ENCODE measurements around the gene DUSP5. TPM values are rescaled to one million over a fixed set of nuclear protein-coding genes. Genes with fewer than 3 reads are reported as not detected.

DUSP5 gene
- total and polyA plus RNA-seq, 2 of the 8 experiments (the other 6 are each of a cell fraction or from before 2014, with no cell fraction given), result 13.6 to 30.3 TPM

DNA sequence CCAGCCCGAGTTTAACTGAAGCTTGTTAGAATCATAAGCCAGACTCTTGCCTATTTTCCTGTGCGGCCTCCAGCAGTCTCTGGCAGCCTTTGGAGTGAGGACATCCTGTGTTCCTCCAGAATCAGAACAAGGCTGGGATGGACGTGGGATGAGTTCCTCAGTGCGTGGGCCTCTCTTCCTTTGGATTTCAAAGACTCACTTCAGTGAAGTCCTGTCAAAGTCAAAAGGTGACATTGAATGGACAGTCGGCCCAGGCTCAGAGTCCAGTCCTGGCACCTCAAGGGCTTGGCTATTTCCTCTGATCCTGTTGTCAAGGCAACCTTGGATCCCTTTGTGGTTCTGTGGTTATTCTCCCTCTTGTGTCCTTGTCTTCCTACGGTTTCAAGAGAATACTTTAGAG, 48.4 kb downstream of the DUSP5 start (continued):
- TF ChIP-seq CTCF (IDR thresholded peaks at IDR 0.05; ENCODE audit: control extremely low read depth in 1 of 3, insufficient read depth in 1 of 3, low read depth in 1 of 3, low read length in 3 of 3) (no peak), TBP (IDR thresholded peaks at IDR 0.05; ENCODE audit: low read depth, low read length) (no peak), NANOG (IDR thresholded peaks at IDR 0.05; ENCODE audit: insufficient read depth, low read depth, low read length, poor library complexity, severe bottlenecking) (no peak), PHF8 (conservative IDR thresholded peaks at IDR 0.05; ENCODE audit: low read depth, low read length) (no peak), RAD21 (IDR thresholded peaks at IDR 0.05 in 1 of 2, conservative IDR thresholded peaks at IDR 0.05 in 1 of 2; ENCODE audit: low read depth in 2 of 2, low read length in 2 of 2) (no peak), CTBP2 (IDR thresholded peaks at IDR 0.05; ENCODE audit: borderline replicate concordance, insufficient read depth, insufficient read length, low read length) (no peak), JUND (IDR thresholded peaks at IDR 0.05; ENCODE audit: low read length) (no peak)
- TF ChIP-seq, protein P1, sequence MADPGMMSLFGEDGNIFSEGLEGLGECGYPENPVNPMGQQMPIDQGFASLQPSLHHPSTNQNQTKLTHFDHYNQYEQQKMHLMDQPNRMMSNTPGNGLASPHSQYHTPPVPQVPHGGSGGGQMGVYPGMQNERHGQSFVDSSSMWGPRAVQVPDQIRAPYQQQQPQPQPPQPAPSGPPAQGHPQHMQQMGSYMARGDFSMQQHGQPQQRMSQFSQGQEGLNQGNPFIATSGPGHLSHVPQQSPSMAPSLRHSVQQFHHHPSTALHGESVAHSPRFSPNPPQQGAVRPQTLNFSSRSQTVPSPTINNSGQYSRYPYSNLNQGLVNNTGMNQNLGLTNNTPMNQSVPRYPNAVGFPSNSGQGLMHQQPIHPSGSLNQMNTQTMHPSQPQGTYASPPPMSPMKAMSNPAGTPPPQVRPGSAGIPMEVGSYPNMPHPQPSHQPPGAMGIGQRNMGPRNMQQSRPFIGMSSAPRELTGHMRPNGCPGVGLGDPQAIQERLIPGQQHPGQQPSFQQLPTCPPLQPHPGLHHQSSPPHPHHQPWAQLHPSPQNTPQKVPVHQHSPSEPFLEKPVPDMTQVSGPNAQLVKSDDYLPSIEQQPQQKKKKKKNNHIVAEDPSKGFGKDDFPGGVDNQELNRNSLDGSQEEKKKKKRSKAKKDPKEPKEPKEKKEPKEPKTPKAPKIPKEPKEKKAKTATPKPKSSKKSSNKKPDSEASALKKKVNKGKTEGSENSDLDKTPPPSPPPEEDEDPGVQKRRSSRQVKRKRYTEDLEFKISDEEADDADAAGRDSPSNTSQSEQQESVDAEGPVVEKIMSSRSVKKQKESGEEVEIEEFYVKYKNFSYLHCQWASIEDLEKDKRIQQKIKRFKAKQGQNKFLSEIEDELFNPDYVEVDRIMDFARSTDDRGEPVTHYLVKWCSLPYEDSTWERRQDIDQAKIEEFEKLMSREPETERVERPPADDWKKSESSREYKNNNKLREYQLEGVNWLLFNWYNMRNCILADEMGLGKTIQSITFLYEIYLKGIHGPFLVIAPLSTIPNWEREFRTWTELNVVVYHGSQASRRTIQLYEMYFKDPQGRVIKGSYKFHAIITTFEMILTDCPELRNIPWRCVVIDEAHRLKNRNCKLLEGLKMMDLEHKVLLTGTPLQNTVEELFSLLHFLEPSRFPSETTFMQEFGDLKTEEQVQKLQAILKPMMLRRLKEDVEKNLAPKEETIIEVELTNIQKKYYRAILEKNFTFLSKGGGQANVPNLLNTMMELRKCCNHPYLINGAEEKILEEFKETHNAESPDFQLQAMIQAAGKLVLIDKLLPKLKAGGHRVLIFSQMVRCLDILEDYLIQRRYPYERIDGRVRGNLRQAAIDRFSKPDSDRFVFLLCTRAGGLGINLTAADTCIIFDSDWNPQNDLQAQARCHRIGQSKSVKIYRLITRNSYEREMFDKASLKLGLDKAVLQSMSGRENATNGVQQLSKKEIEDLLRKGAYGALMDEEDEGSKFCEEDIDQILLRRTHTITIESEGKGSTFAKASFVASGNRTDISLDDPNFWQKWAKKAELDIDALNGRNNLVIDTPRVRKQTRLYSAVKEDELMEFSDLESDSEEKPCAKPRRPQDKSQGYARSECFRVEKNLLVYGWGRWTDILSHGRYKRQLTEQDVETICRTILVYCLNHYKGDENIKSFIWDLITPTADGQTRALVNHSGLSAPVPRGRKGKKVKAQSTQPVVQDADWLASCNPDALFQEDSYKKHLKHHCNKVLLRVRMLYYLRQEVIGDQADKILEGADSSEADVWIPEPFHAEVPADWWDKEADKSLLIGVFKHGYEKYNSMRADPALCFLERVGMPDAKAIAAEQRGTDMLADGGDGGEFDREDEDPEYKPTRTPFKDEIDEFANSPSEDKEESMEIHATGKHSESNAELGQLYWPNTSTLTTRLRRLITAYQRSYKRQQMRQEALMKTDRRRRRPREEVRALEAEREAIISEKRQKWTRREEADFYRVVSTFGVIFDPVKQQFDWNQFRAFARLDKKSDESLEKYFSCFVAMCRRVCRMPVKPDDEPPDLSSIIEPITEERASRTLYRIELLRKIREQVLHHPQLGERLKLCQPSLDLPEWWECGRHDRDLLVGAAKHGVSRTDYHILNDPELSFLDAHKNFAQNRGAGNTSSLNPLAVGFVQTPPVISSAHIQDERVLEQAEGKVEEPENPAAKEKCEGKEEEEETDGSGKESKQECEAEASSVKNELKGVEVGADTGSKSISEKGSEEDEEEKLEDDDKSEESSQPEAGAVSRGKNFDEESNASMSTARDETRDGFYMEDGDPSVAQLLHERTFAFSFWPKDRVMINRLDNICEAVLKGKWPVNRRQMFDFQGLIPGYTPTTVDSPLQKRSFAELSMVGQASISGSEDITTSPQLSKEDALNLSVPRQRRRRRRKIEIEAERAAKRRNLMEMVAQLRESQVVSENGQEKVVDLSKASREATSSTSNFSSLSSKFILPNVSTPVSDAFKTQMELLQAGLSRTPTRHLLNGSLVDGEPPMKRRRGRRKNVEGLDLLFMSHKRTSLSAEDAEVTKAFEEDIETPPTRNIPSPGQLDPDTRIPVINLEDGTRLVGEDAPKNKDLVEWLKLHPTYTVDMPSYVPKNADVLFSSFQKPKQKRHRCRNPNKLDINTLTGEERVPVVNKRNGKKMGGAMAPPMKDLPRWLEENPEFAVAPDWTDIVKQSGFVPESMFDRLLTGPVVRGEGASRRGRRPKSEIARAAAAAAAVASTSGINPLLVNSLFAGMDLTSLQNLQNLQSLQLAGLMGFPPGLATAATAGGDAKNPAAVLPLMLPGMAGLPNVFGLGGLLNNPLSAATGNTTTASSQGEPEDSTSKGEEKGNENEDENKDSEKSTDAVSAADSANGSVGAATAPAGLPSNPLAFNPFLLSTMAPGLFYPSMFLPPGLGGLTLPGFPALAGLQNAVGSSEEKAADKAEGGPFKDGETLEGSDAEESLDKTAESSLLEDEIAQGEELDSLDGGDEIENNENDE (IDR thresholded peaks at IDR 0.05; ENCODE audit: insufficient replicate concordance, low read length), result no peak
